ENCODE measurements around the gene GAST.

The GAST gene

DNA sequence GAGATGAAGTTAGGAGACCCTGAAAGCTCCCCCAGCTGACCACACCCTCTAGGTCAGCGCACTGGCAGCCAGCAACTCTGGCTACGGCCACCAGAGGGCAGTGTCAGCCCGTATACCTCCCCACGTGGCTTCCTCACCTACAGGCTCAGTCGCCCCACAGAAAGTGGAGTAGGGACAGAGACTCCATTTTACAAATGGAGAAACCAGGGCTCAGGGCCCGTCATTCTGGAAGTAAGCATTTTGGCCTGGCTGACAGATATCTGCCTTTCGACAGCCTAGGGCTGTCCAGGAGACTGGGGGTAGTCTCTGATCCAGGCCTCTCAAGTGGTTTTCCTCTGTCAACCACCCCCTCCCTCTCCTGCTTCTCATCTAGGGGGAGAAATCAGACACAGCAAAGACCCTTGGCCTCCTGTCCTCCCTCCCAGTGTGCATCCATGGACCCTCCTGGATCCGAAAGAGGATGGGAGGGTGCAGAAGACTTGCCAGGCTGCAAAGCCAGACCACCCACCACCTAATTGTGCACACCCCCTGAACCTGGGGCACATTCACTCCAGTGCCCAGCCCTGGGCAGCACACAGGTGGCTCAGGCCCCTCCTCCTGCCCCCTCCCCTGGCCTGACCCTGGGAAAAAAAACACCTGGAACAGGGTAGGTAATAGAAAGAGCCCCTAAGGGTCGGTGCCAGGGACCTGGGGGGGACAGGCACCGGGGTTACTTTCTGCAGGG, 26.1 kb downstream of the GAST start:
- in situ Hi-C loops (cut with MboI; ENCODE audit: low sequenced_read_pairs): loop anchor here (25.0 kb wide), 1 partner anchor 374 kb away; the partner anchor contains the start of genes DHX58, HSPB9 and KAT2A

GRCh38 chr17:41738801-41739112, 26.6 kb downstream of the GAST start:
- in situ Hi-C loops (cut with MboI; ENCODE audit: low sequenced_read_pairs): loop anchor here (25.0 kb wide), 1 partner anchor 374 kb away; the partner anchor contains the start of genes DHX58, HSPB9 and KAT2A

GRCh38 chr17:41739661-41740352, 27.7 kb downstream of the GAST start:
- in situ Hi-C loops (cut with MboI; ENCODE audit: low sequenced_read_pairs): loop anchor here (10.0 to 25.0 kb wide), 2 partner anchors 55 to 372 kb away; partner anchors contain the start of genes DHX58, HSPB9 and KAT2A

DNA sequence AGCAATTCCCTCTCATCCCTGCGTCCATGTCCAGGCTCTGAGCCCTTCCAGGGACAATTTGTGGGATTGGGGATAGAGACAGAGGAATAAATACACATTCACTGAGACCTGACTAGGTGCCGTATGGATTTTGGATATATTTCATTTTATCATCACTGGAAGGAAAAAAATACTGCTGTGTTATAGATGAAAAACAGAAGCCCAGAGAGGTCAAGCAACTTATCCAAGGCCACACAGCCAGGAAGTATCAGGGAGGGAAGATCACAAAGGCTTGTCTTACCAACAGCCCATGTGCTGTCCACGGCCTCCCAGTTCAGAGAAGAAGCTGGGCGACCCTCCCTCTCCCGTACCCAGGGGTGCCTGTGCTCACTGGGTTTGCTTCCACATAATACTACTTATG, 28.4 kb downstream of the GAST start:
- in situ Hi-C loops (cut with MboI; ENCODE audit: low sequenced_read_pairs): loop anchor here (10.0 to 25.0 kb wide), 2 partner anchors 54 to 372 kb away; partner anchors contain the start of genes DHX58, HSPB9 and KAT2A

DNA sequence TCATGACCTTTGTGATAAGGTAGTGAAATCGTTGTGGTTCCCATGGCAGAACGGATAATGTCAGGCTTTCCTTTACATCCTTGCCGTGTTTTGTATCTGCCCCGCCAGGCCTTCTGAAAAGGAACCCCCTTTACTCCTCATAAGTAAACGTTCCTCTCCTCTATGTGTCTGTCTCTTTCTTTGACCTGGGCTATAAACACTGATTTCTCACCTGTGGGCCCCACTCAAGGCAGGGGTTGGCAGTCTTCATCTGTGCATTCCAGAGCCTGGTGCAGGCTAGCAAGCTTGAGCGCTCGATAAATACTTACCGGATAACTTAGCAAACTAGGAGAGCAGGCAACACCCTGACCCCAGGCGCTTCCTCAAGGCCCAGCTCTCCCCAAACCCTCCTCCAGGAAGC, 29.6 kb downstream of the GAST start:
- in situ Hi-C loops (cut with MboI; ENCODE audit: low sequenced_read_pairs): loop anchor here (10.0 to 25.0 kb wide), 2 partner anchors 53 to 371 kb away; partner anchors contain the start of genes DHX58, HSPB9 and KAT2A

GRCh38 chr17:41748275-41748674, 36.1 kb downstream of the GAST start:
- in situ Hi-C loops (cut with MboI; ENCODE audit: low sequenced_read_pairs): loop anchor here (10.0 to 25.0 kb wide), 2 partner anchors 47 to 364 kb away; partner anchors contain the start of genes DHX58, HSPB9 and KAT2A

- in situ Hi-C loops (cut with MboI; ENCODE audit: low sequenced_read_pairs): no loop called here
These were observed 38.7 kb downstream of the GAST start for GRCh38 chr17:41750862-41751261.

DNA sequence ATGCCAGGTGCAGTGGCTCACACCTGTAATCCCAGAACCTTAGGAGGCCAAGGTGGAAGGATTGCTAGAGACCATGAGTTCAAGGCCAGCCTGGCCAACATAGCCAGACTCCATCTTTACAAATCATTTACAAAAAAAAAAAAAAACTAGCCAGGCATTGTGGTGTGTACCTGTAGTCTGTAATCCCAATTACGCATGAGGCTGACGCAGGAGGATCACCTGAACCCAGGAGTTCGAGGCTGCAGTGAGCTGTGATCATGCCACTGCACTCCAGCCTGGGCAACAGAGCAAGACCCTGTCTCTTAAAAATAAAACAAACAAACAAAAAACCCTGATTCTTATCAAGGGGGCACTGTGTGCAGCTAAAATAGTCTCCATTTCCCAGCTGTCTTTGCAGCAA, 39.2 kb downstream of the GAST start:
- in situ Hi-C loops (cut with MboI; ENCODE audit: low sequenced_read_pairs): no loop called here

GRCh38 chr17:41754066-41754465, 41.9 kb downstream of the GAST start:
- in situ Hi-C loops (cut with MboI; ENCODE audit: low sequenced_read_pairs): no loop called here

DNA sequence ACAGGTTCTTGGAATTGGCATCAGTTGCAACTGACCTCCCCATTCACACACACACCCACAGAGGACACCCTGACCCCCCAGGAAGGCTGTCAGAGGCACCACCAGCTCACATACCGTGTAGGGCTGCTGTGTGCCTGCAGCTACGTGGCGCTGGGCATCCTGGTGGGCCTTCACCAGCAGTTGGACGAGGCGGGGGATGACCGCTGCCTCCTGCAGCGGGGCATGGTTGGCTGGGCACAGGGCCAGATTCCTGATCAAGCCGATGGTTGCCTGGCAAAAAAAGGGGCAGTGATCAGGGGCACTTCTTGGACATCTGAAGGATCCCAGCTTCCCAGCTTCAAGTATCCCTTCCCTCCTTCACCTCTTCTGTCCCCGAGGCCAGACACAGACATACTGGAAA, 46.5 kb downstream of the GAST start:
- in situ Hi-C loops (cut with MboI; ENCODE audit: low sequenced_read_pairs): no loop called here

GRCh38 chr17:41760878-41761277, 48.7 kb downstream of the GAST start:
- in situ Hi-C loops (cut with MboI; ENCODE audit: low sequenced_read_pairs): no loop called here

DNA sequence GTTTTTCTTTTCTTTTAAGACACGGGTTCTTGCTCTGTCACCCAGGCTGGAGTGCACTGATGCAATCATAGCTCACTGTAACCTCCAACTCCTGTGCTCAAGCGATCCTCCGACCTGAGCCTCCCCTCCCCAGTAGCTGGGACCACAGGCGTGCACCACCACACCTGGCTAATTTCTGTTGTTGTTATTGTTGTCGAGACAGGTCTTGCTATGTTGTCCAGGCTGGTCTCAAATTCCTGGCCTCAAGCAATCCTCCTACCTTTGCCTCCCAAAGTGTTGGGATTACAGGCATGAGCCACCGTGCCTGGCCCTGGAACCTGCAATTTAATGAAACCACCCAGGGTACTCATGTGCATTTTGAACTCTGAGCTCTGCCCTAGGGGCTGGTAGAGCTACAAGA, 50.3 kb downstream of the GAST start:
- in situ Hi-C loops (cut with MboI; ENCODE audit: low sequenced_read_pairs): no loop called here

DNA sequence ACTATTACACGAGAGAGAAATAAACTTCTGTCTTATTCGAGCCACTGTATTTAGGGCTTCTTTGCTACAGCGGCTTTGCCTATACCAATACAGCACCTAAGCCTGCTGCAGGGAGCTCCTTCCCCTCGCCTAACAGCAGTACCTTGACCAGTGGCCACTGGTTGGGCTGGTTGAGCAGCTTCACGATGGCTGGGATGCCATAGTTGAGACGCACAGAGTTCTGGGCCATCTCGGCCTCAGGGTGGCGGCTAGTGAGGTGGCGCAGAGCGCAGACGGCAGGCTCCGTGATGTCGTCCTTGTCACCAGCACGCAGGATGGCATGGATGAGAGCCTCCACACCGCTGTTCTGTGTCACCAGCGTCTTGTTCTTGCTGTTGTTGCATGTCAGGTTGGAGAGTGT, 50.7 kb downstream of the GAST start:
- in situ Hi-C loops (cut with MboI; ENCODE audit: low sequenced_read_pairs): no loop called here

DNA sequence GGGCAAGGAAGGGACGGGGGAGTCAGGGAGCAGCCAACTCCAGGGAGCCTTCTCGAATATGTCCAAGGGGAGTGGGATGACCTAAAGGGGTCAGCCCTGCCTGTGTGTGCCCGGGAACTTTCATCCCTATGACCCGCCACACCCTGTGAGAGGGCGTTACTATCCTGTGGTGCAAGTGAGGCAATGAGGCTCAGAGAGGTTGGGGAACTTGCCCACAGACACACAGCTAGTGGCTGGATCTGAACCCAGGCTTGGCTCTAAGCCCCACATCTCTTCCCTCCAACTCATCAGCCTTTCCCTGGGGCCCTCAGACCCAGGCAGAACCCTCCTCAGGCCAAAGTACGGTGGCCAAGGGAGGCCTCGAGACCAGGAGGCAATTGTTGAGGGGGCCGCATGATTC, 51.2 kb downstream of the GAST start:
- in situ Hi-C loops (cut with MboI; ENCODE audit: low sequenced_read_pairs): no loop called here
